GM19099 (cell line): ENCODE results near the gene POFUT2.

Source experiments
- POLR2A ChIP-seq: IDR thresholded peaks from 3 replicates; pipeline ENCODE4 v1.6.1; 2011; ENCODE audit warnings: low read depth; ENCODE audit not compliant: insufficient read length; ENCODE audit errors: extremely low read depth

The POFUT2 gene

DNA sequence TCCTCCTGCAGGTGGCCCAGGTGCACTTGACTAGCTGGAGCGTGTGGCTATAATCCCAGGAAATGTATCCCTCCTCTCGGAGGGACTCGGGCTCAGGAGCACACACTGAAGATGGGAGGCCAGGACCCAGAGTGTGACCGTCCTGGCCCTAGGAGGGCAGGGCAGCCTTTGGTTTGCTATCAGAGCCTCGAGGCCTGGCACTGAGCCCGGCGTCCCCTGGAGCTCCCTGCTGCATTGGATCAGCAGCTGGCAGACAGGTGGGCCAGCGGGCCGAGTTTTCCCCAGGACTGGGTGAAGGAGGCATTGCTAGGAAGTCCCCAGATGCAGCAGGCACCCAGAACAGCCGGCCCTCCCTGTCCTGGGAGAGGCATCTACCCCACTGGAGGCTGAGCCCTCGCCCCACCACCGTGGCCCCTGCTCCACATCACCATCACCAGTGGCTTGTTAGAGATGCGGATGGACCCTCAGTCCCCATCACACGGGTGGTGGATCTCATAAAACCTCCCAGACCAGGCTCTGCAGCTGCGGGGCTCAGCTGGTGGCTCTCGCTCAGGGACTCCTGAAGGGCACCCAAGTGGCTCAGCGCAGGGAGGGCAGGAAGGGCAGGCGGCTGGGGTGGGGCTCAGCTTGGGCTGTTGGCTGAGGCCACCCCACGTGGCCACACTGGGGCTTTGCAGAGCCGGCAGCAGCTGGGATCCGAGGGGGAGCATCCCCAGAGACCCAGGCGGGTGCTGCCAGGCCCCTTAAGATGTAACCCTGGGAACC is 32.7 kb upstream of the POFUT2 start:
- TF ChIP-seq POLR2A: no peak

DNA sequence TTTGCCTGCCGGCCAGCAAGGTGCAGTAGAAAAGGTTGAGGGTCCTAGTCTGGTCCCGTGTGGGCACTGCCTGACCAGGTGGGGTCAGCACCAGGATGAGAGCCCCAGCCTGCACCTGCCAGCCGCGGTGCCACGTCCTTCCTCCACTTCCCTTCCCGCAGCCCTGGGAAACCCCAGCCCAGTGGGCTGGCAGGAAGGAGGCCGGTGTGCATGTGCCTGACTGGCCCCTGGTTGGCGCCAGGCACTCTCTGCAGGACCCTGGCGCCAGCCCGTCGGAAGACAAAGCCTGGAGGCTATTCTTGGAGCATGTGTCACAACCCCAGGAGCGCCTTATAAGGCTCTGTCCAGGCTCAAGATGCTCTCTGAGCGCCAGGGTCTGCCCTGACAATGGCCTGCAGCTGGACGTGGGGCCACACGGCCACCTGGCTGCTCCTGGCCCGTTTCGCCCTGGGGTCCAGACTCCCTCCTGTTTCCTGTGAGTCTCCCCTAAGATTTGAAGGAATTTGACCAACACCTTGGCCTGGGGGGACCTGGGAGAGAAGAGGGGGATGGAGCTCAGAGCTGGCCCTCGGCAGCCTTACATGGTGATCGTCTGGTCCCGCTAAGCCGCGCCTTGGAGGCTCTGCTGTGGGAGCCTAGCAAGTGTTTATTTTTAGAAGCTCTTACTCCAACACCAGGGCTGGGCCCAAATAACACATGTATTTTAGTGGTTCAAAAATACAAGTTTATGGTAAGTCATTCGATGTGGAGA is 31.9 kb upstream of the POFUT2 start:
- no peak for TF ChIP-seq POLR2A

DNA sequence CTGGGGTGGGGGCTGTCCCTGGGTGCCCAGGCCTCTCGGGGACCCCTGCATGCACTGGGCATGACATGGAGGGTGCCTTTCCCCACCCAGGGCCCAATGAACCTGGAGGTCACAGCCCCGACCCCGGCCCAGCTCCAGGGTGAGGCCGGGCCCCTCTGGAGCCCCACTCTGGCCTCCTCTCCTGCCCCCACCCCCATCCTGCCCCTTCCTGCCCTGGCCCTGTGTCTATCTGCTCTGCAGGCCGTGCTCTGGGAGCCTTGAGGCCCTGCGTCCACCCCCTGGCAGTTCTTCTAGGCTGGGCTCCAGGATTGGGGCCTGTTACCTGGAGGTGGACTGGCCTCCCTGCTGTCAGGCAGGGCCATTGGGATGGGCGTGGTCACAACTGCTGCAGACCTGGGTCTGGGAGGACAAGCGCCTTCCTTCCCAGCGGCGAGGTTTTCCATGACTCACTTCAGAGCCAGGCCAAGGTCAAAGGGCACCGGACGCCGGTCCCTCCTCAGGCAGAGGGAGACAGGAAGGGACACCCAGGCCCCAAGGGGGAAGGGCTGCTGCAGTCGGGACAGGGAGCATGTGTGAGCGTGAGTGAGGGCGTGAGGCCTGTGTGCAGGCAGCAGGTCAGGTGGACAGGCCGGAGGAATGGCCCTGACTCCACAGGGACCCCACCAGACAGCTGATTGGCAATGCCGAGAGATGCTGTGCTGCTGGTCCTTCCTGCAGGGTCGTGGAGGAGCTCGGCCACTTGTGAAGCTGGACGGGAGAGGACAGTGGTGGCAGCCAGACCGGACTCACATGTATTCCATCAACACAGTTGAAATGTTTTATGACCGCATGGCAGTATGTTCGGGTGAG is 31.1 kb upstream of the POFUT2 start:
- no peak for TF ChIP-seq POLR2A

DNA sequence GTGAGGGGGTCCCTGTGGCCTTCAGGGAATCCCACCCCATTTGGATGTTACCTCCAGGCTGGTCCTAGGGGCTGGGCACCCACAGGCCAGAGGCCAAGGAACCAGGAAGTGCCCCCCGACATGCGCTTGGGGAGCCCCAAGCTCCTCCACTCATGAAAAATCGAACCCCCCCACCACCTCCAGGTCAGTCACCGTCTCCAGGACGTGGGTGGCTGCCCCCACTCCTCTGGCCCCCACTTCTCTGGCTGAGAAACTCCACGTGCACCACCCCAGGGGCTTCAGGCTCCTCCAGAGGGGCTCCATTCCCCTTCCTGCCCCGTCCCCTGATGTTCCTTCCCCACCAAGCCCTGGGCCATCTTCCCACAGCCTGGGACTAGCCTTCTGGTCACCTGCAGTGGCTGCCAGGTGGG is 30.5 kb upstream of the POFUT2 start:
- no peak for TF ChIP-seq POLR2A

DNA sequence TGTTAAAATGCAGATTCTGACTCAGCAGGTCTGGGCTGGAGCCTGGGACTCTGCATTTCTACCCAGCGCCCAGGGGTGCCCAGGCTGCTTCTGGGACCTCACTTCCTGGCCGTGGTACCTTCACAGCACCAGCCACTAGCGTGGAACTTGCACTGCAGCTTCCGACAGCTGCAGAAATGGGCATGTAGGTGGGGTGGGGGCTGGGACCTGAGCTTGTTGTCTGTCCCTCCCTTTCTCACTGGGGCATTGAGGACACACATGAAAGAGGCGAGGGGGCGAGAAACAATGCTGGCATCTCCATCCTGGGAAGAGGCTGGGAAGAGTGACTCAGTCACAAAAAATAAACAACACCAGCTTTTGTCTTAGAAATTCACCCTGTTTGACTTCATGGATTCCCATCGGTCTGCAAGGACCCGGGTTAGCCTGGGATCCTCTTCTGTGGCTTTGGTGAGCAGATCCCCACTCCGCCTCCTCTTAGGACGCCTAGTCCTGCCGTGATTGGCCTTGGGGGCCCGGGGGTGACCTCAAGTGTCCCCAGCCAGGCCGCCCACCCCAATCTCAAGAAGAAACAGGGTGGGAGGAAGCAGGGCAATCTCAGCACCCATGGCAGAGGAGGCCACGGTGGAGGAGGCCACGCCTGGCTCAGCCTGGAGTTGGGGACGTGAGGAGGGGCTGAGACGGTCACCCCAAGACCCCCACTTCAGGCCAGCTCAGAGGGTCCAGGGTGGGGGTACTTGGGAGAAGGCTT is 29.9 kb upstream of the POFUT2 start:
- TF ChIP-seq POLR2A: no peak

DNA sequence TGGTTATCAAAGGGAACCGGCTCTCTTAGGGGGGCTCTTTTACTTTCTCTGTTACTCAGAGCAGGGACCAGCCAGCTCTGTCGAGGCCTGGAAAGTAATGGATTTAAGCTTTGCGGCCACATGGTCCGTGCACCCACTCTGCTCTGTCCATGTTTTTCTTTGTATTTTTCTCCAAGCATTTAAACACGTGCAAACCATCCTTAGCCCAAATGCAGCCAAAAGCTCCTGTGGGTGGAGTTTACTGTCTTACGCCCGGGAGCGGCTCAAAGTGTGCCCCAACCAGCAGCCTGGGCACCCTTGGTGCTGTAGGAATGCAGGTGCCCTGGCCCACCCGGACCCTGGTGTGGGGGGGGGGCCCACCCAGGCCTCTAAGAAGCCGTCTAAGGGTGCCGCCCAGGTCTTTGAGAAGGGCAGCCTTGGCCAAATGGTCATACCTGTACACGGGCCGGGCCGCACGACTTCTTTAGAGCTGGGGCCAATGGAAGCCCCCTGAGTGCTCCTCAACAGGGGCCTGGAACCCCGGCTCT is 29.2 kb upstream of the POFUT2 start:
- TF ChIP-seq POLR2A: no peak

DNA sequence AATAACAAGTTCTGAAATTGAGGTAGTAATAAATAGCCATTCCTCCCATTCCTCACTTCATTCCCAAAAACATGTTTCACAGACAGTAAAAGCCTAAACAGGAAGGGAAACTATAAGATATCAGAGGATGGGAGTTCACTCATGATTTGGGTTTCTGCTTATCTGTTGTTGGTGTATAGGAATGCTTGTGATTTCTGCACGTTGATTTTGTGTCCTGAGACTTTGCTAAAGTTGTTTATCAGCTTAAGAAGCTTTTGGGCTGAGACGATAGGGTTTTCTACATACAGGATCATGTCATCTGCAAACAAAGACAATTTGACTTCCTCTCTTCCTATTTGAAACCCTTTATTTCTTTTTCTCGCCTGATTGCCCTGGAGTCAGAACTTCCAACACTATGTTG is 26.0 kb upstream of the POFUT2 start:
- TF ChIP-seq POLR2A: no peak

DNA sequence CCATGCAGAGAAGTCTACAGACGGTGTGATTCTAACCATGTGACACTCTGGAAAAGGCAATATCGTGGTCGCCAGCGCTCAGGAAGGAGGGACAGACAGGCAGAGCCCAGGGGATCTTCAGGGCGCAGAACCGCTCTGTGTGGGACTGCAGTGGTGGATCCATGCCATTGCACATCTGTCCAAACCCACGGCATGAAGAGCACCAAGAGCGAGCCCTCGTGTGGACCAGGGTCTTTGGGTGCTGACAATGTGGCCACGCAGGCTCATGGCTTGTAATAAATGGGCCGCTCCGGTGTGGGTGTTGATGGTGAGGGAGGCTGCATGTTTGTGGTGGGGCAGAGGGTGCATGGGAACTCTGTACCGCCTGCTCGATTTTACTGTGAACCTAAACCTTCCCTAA is 25.3 kb upstream of the POFUT2 start:
- no peak for TF ChIP-seq POLR2A

DNA sequence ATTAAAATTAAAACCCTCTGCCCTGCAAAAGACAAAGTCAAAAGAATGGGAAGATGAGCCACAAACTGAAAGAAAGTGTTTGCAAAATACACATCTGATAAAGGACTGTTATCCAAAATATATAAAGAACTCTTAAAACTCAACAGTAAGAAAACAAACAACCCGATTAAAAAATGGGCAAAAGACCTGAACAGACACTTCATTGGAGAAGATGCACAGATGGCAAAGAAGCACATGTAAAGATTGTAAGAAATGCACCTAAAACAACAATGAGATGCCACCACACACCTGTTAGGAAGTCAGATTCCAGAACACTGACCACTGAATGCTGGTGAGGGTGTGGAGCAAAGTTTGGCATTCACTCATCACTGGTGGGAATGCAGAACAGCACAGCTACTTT is 24.6 kb upstream of the POFUT2 start:
- TF ChIP-seq POLR2A: no peak

DNA sequence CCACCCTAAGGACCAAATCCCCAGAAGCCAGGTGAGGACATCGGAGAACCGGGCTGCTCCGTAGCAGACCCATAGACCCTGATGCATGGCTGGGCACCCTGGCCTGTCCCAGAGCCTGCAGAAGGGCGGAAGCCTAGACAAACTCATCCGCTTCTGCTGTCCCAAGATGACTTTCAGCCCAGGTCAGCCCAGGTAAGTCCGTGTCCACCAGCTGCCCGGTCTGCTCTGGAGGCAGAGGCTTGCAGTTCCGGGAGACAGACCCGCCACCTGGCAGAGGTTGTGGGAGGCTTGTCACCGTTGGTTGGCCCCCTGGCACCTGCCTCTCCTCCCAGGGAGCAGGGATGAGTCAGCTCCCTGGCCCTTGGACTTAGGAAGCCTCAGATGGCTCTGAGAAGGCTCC is 22.8 kb upstream of the POFUT2 start:
- TF ChIP-seq POLR2A: no peak

DNA sequence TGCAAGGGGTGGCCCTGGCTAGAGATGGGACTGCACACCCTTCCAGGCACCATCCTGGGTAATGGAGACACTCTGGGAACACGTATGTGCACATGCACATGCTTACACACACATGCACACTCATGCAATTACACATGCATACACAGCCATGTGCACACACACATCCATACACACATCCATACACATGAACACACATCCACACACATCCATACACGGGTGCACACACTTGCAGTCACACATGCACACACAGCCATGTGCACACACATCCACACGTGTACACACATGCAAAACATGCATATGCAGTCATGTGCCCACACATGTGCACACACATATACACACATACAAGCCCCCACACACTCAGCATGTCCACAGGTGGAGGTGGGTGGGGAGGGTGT is 22.3 kb upstream of the POFUT2 start:
- no peak for TF ChIP-seq POLR2A

DNA sequence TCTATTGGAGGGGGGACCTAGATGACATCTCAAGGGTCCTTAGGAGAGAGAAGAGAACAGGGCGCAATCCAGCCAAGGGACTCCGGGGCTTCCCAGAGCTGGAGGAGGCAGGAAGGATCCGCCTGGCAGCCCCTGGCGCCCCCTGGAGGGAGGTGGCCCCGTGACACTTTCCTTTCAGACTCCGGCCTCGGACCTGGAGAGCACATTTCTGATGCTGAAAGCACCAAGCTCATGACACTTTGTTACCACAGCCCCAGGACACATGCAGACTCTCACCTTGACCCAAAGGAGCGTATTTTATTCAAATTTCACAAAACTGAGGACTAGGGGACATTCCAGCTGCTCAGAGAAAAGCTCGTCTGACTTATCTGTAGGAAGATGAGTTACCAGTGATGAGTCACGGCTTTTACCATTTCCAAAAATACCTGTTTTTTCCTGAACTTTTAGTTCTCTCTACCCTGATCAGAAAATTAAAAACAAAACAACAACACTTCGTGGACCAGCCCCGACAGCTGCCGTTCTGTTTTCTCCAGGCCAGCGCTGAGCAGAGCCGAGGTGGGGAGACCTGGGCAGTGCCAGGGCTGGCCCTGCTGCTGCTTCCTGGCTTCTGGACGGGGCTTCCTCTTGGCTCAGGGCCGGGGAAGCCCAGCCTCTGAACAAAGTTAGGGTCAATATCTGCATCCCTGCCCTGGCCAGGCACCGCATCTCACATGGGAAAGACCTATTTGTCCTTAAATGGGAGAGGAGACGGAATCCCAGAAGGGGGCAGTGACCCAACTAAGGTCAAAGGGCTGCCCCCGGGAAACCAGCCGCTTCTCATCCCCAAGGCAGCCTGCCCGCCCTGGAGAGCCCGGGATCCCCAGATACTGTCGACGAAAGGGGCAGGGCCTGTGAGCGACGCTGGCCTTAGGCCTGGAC is 21.6 kb upstream of the POFUT2 start:
- TF ChIP-seq POLR2A: no peak

DNA sequence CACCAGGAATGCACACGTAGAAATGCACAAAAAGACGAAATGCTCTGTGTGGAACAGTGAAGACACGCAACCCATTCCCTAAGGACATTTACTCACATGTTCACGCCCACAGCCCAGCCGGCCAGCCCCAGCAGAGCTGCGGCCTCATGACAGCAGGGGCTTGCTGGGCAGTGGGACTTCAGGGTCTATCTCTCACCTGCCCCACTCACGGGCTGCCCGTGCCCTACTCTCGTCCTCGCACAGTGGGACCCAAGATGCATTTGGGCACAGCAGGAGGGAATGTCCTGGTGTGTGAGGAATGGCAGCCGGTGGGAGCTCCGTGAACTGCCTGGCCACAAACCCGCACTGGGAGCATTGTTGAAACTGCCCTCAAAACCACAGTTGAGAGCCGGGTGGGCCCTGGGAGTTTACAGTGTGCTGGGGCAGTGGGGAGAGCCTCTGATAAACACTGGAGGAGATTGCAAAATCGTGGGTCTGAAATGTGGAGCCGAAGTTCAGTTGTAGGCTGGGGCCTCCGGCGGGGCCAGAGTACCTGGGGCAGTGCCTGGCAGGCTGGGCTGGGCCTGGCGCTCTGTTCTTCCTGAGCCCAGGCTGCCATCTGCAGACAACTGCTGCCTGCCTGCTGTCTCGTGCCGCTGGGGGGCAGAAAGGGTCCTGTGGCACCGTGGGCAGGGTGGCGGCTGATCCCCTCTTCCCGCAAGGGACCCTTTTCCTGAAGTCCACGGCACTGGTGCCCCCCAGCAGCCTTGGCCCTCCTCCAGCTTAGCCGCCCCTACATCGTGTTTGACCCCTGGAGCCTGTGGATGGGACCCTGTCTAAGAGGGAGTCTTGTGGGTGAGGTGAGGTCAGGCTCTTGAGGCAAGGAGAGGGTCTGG is 20.7 kb upstream of the POFUT2 start:
- no peak for TF ChIP-seq POLR2A
